ENCODE results near the gene KRTAP21-3. TPM values are rescaled to one million over a fixed set of nuclear protein-coding genes. Genes with fewer than 3 reads are reported as not detected.

The KRTAP21-3 gene
- total and polyA plus RNA-seq, 2 of the 13 experiments (the other 11 are each of a cell fraction or from before 2014, with no cell fraction given), result not detected

GRCh38 chr21:30707409-30707808 lies 11.2 kb downstream of the KRTAP21-3 start (continued):
- TF ChIP-seq YY1 (IDR thresholded peaks at IDR 0.05; ENCODE audit: insufficient read depth, insufficient replicate concordance, low read depth, low read length), result no peak
- TF ChIP-seq GMEB1 (CRISPR knock-in tag; IDR thresholded peaks at IDR 0.05; ENCODE audit: borderline replicate concordance), result no peak
- TF ChIP-seq ZNF468 (CRISPR knock-in tag; IDR thresholded peaks at IDR 0.05), result no peak
- no peak for TF ChIP-seq ZNF256 (CRISPR knock-in tag; conservative IDR thresholded peaks at IDR 0.05)
- TF ChIP-seq, protein P1, sequence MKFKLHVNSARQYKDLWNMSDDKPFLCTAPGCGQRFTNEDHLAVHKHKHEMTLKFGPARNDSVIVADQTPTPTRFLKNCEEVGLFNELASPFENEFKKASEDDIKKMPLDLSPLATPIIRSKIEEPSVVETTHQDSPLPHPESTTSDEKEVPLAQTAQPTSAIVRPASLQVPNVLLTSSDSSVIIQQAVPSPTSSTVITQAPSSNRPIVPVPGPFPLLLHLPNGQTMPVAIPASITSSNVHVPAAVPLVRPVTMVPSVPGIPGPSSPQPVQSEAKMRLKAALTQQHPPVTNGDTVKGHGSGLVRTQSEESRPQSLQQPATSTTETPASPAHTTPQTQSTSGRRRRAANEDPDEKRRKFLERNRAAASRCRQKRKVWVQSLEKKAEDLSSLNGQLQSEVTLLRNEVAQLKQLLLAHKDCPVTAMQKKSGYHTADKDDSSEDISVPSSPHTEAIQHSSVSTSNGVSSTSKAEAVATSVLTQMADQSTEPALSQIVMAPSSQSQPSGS (CRISPR knock-in tag; IDR thresholded peaks at IDR 0.05), result no peak
- no peak for TF ChIP-seq ELF3 (CRISPR knock-in tag; IDR thresholded peaks at IDR 0.05)
- TF ChIP-seq DMTF1 (CRISPR knock-in tag; IDR thresholded peaks at IDR 0.05), result no peak
- no peak for TF ChIP-seq TBX3 (IDR thresholded peaks at IDR 0.05; ENCODE audit: borderline replicate concordance)
- TF ChIP-seq ELF4 (CRISPR knock-in tag; IDR thresholded peaks at IDR 0.05; ENCODE audit: borderline replicate concordance), result no peak
